HepG2 (cell line): ENCODE results near the gene AFF1. TPM values are rescaled to one million over a fixed set of nuclear protein-coding genes. Genes with fewer than 3 reads are reported as not detected.

Experiments
- ATAC-seq: fragments of 200-7000 bp; cut with Tn5 transposase; 3 replicates; pipeline ENCODE4 v1.9.1; 2020; ENCODE audit warnings: mild to moderate bottlenecking, moderate library complexity
- BruUV-seq: library from RNA; stranded (reverse); fragments of 400-500 nt; replicated peaks from 2 replicates; lab custom pipeline; 2021; lab: Mats Ljungman, UMichigan
- CTCF ChIA-PET: fragments of 300-600 bp; formaldehyde crosslinking; extraction: SDS; loops from one replicate; lab custom pipeline; 2021; ENCODE audit warnings: low total read pairs, inconsistent platforms, low intra/inter-chr PET ratio; lab: Yijun Ruan, JAX
- POLR2A ChIA-PET: fragments of 350-600 bp; sonication (Branson Sonifier 250); formaldehyde crosslinking; loops from one replicate; lab custom pipeline; 2020; ENCODE audit warnings: antibody characterized with exemption, inconsistent platforms; lab: Yijun Ruan, JAX
- DNase-seq: peaks from one replicate; pipeline ENCODE4 v3.0.0-alpha.2; 2015; ENCODE audit warnings: low spot score
- FAIRE-seq: peaks from 3 replicates; lab custom pipeline; 2011; peaks lifted over from hg19 to GRCh38; lab: Jason Lieb, UNC
- H2AFZ ChIP-seq: one replicate; pipeline ENCODE4 v1.6.1; 2011; ENCODE audit warnings: low read length, inconsistent platforms
- H3K27ac ChIP-seq: fragments of 300-600 bp; 3 replicates; pipeline ENCODE4 v1.8.0; 2011; ENCODE audit warnings: mixed run types, mild to moderate bottlenecking, mixed read lengths, low read length, inconsistent platforms; ENCODE audit not compliant: insufficient read depth; ENCODE audit errors: extremely low read length
- H3K27me3 ChIP-seq, 2 experiments: fragments of 200-600 bp in 1 of 2; 2 replicates in 1 of 2; 3 replicates in 1 of 2; pipeline versions ENCODE4 v1.6.0 to v1.8.0; 2011; ENCODE audit warnings: low read length in 2 of 2, mild to moderate bottlenecking in 2 of 2, moderate library complexity in 2 of 2, inconsistent platforms in 1 of 2; ENCODE audit not compliant: insufficient read depth in 2 of 2, control insufficient read depth in 1 of 2
- H3K36me3 ChIP-seq, 2 experiments: fragments of 200-600 bp in 1 of 2; replicated peaks in 1 of 2; 2 replicates in 1 of 2; 3 replicates in 1 of 2; pipeline versions ENCODE4 v1.5.1 to v1.8.0; 2011; ENCODE audit warnings: low read length in 2 of 2, inconsistent platforms in 1 of 2; ENCODE audit not compliant: insufficient read depth in 2 of 2, control insufficient read depth in 1 of 2
- H3K4me1 ChIP-seq: 2 replicates; pipeline ENCODE4 v1.5.1; 2012; ENCODE audit warnings: low read length, inconsistent platforms; ENCODE audit not compliant: insufficient read depth
- H3K4me2 ChIP-seq: 2 replicates; pipeline ENCODE4 v1.6.0; 2011; ENCODE audit warnings: low read depth, low read length, inconsistent platforms
- H3K4me3 ChIP-seq, 3 experiments: fragments of 200-600 bp in 1 of 3; sonication (generic), shearing (Covaris generic) in 1 of 3; replicated peaks in 1 of 3; 2 replicates each; pipeline ENCODE4 v1.5.1; 2011 to 2016; ENCODE audit warnings: low read length in 3 of 3, inconsistent platforms in 2 of 3, low read depth in 2 of 3, mild to moderate bottlenecking in 2 of 3, control low read depth in 1 of 3, mixed read lengths in 1 of 3; ENCODE audit not compliant: insufficient read depth in 1 of 3
- H3K79me2 ChIP-seq: one replicate; pipeline ENCODE4 v1.6.1; 2011; ENCODE audit warnings: low read length, inconsistent platforms; ENCODE audit not compliant: insufficient read depth
- H3K9ac ChIP-seq: 2 replicates; pipeline ENCODE4 v1.6.0; 2011; ENCODE audit warnings: mild to moderate bottlenecking, low read depth, low read length, inconsistent platforms; ENCODE audit not compliant: insufficient read depth
- H3K9me3 ChIP-seq: 2 replicates; pipeline ENCODE4 v1.5.1; 2012; ENCODE audit warnings: mild to moderate bottlenecking, low read length
- H4K20me1 ChIP-seq: 2 replicates; pipeline ENCODE4 v1.6.0; 2011; ENCODE audit warnings: inconsistent platforms, mild to moderate bottlenecking, low read length, moderate library complexity; ENCODE audit not compliant: insufficient read depth
- AKAP8 ChIP-seq: sonication (generic); formaldehyde crosslinking; IDR thresholded peaks from 2 replicates; pipeline ENCODE4 v1.5.1; 2020; ENCODE audit warnings: mild to moderate bottlenecking, missing genetic modification reagents
- ARNTL ChIP-seq: sonication (generic); formaldehyde crosslinking; IDR thresholded peaks from 2 replicates; pipeline ENCODE4 v1.4.0; 2020; ENCODE audit warnings: mild to moderate bottlenecking, missing genetic modification reagents
- HOMEZ ChIP-seq: IDR thresholded peaks from 2 replicates; pipeline ENCODE4 v1.6.1; 2016; ENCODE audit warnings: low read depth
- ISX ChIP-seq: sonication (generic); formaldehyde crosslinking; conservative IDR thresholded peaks from 2 replicates; pipeline ENCODE4 v1.5.0; 2020; ENCODE audit warnings: missing genetic modification reagents
- KLF12 ChIP-seq: sonication (generic); formaldehyde crosslinking; IDR thresholded peaks from 2 replicates; pipeline ENCODE4 v1.4.0; 2020; ENCODE audit warnings: missing genetic modification reagents, borderline replicate concordance
- KLF16 ChIP-seq, 2 experiments: sonication (generic) in 1 of 2; formaldehyde crosslinking in 1 of 2; IDR thresholded peaks; 2 replicates each; pipeline versions ENCODE4 v1.6.1 to v1.8.0; 2016 to 2023; ENCODE audit warnings: missing genetic modification reagents in 2 of 2, missing compliant biosample characterization in 1 of 2
- KMT2A ChIP-seq: sonication (generic); formaldehyde crosslinking; IDR thresholded peaks from 2 replicates; pipeline ENCODE4 v1.4.0; 2020; ENCODE audit warnings: missing genetic modification reagents
- NFE2L1 ChIP-seq: sonication (generic); formaldehyde crosslinking; IDR thresholded peaks from 2 replicates; pipeline ENCODE4 v1.4.0; 2020; ENCODE audit warnings: missing genetic modification reagents, mild to moderate bottlenecking, borderline replicate concordance
- NFIB ChIP-seq: sonication (generic); formaldehyde crosslinking; IDR thresholded peaks from 2 replicates; pipeline ENCODE4 v1.9.0; 2021; ENCODE audit warnings: missing genetic modification reagents, mild to moderate bottlenecking, borderline replicate concordance
- POGZ ChIP-seq: sonication (generic); formaldehyde crosslinking; IDR thresholded peaks from 2 replicates; pipeline ENCODE4 v1.4.0; 2020; ENCODE audit warnings: mild to moderate bottlenecking, missing genetic modification reagents
- SETDB1 ChIP-seq: sonication (generic); formaldehyde crosslinking; IDR thresholded peaks from 2 replicates; pipeline ENCODE4 v1.5.1; 2020; ENCODE audit warnings: missing genetic modification reagents, mild to moderate bottlenecking, borderline replicate concordance
- SMYD3 ChIP-seq: sonication (generic); formaldehyde crosslinking; IDR thresholded peaks from 2 replicates; pipeline ENCODE4 v1.8.1; 2023; ENCODE audit warnings: mild to moderate bottlenecking, missing genetic modification reagents
- SP1 ChIP-seq, 2 experiments: fragments of 450-650 bp in 1 of 2; sonication (generic) in 1 of 2; formaldehyde crosslinking in 1 of 2; IDR thresholded peaks; 2 replicates each; pipeline versions ENCODE4 v1.4.0 to v1.6.1; 2016 to 2020; ENCODE audit warnings: missing genetic modification reagents in 1 of 2
- TEAD3 ChIP-seq: optimal IDR thresholded peaks from 2 replicates; pipeline ENCODE3; 2016; ENCODE audit warnings: borderline replicate concordance
- ZNF30 ChIP-seq: sonication (generic); formaldehyde crosslinking; IDR thresholded peaks from 2 replicates; pipeline ENCODE4 v1.5.0; 2020; ENCODE audit warnings: mild to moderate bottlenecking, missing genetic modification reagents
- ZNF746 ChIP-seq: sonication (generic); formaldehyde crosslinking; IDR thresholded peaks from 2 replicates; pipeline ENCODE4 v1.8.0; 2022; ENCODE audit warnings: mild to moderate bottlenecking, missing genetic modification reagents
- WGBS: methylation state at CpG from one replicate; pipeline ENCODE4 v1.1.6; 2017; ENCODE audit warnings: low lambda C conversion rate; 5-methylcytosine and 5-hydroxymethylcytosine counted together
- in situ Hi-C: cut with HindIII; loops from 2 replicates; pipeline ENCODE4 v1.10.0; 2017; ENCODE audit warnings: low pct_unique_long_range_greater_than_20kb; ENCODE audit not compliant: extremely low pct_ligation_motif_present
- intact Hi-C: fragments of 100-400 bp; cut with micrococcal nuclease; formaldehyde crosslinking; loops from one replicate; pipeline ENCODE4 v1.10.0; 2022; ENCODE audit not compliant: unreplicated experiment
- polyA plus RNA-seq, 8 experiments: library from polyadenylated mRNA; depleted of rRNA in 3 of 8; stranded (reverse) in 7 of 8; unstranded in 1 of 8; fragments of >200 nt; fragmentation: Illumina TruSeq in 4 of 8; extraction: Trizol in 4 of 8; gene quantifications; 2 replicates each; pipeline versions ENCODE4 v1.2.1 to v1.2.3, GENCODE V29; 2011 to 2016; ENCODE audit warnings: low read depth in 4 of 8, missing spikeins in 1 of 8, mixed read lengths in 1 of 8; ENCODE audit not compliant: insufficient read depth in 1 of 8
- total RNA-seq, 5 experiments: library from RNA; depleted of rRNA; stranded (reverse); fragments of >200 nt; fragmentation: Illumina TruSeq; extraction: Trizol; gene quantifications; 2 replicates each; pipeline ENCODE4 v1.2.3, GENCODE V29; 2016; ENCODE audit warnings: low read depth in 1 of 5
- TF ChIP-seq, protein P1 (sequence below): sonication (generic); formaldehyde crosslinking; IDR thresholded peaks from 2 replicates; pipeline ENCODE4 v1.4.0; 2020; ENCODE audit warnings: missing genetic modification reagents
- TF ChIP-seq, protein P2 (sequence below): sonication (generic); formaldehyde crosslinking; IDR thresholded peaks from 2 replicates; pipeline ENCODE4 v1.4.0; 2020; ENCODE audit warnings: missing genetic modification reagents

The AFF1 gene
- total and polyA plus RNA-seq, 2 of the 13 experiments (the other 11 are each of a cell fraction or from before 2014, with no cell fraction given): 15.5 to 15.9 TPM

DNA sequence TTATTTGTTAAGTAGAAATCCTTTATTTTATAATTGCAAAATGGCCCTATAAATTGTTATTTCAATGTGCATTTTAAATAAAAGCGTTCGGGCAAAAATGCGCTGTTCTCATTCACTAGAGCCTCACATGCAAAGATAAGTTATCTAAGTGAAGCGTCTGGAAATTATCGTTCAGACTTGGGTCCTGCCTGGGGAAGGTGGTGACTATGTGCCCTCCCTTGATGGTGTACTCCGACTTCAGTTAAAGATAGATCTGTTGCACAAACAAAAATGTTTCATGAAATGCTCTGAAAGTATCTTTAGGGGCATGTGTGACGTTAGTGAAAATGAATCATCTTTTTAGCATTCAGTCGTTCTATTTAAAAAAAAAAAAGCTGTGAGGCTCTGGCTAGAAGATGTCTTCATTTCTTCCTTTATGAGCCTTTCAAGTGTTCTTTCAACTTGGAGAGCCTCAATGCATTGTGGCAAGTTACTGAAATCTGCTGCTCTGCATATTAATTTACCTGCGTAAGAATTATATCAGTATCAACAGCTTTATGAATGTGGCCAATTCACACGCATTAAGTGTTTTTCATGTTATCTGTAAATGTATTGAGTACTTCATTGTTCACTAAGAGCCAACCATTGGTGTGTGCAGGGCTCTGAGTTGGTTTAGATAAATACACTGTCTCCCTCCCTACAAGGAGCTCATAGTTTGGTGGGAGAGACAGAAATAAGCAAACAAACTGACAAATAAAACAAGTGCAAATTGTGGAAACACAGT, 83.0 kb downstream of the AFF1 start:
- Histone ChIP-seq H3K27me3 (no peaks in the 10 kb centered on the region), H3K79me2 (peaks cover 90% of the 10 kb centered on the region), H3K9me3 (no peaks in the 10 kb centered on the region), H3K27ac (no peak overlapping the region), H3K4me2 (no peak overlapping the region), H3K36me3 (no peaks in the 10 kb centered on the region; a peak in 1 of 5 replicates), H2AFZ (no peak overlapping the region), H3K4me3 (no peak overlapping the region), H3K4me1 (peaks cover 53% of the 10 kb centered on the region), H4K20me1 (peaks cover 29% of the 10 kb centered on the region), H3K9ac (no peak overlapping the region)
- no peak for FAIRE-seq
- no TSS peak for BruUV-seq
- DNase-seq: no peak
- POLR2A ChIA-PET: no interaction called here
- intact Hi-C loops (no loop called here), in situ Hi-C loops (no loop called here)
- CTCF ChIA-PET: no interaction called here
- TF ChIP-seq SP1 (IDR thresholded peaks at IDR 0.05) (no peak), SP1 (CRISPR knock-in tag; IDR thresholded peaks at IDR 0.05) (no peak), POGZ (no peak), NFE2L1 (no peak), HOMEZ (CRISPR knock-in tag) (no peak), NFIB (CRISPR knock-in tag) (no peak), SETDB1 (no peak), ZNF30 (CRISPR knock-in tag) (no peak), SMYD3 (CRISPR knock-in tag) (no peak), ARNTL (CRISPR knock-in tag) (no peak), KLF16 (CRISPR knock-in tag; IDR thresholded peaks at IDR 0.05) (no peak), ISX (no peak), KLF12 (CRISPR knock-in tag) (no peak), AKAP8 (no peak), TEAD3 (CRISPR knock-in tag) (no peak), ZNF746 (no peak), KMT2A (no peak)
- TF ChIP-seq, protein P1, sequence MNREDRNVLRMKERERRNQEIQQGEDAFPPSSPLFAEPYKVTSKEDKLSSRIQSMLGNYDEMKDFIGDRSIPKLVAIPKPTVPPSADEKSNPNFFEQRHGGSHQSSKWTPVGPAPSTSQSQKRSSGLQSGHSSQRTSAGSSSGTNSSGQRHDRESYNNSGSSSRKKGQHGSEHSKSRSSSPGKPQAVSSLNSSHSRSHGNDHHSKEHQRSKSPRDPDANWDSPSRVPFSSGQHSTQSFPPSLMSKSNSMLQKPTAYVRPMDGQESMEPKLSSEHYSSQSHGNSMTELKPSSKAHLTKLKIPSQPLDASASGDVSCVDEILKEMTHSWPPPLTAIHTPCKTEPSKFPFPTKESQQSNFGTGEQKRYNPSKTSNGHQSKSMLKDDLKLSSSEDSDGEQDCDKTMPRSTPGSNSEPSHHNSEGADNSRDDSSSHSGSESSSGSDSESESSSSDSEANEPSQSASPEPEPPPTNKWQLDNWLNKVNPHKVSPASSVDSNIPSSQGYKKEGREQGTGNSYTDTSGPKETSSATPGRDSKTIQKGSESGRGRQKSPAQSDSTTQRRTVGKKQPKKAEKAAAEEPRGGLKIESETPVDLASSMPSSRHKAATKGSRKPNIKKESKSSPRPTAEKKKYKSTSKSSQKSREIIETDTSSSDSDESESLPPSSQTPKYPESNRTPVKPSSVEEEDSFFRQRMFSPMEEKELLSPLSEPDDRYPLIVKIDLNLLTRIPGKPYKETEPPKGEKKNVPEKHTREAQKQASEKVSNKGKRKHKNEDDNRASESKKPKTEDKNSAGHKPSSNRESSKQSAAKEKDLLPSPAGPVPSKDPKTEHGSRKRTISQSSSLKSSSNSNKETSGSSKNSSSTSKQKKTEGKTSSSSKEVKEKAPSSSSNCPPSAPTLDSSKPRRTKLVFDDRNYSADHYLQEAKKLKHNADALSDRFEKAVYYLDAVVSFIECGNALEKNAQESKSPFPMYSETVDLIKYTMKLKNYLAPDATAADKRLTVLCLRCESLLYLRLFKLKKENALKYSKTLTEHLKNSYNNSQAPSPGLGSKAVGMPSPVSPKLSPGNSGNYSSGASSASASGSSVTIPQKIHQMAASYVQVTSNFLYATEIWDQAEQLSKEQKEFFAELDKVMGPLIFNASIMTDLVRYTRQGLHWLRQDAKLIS (CRISPR knock-in tag): no peak
- TF ChIP-seq, protein P2, sequence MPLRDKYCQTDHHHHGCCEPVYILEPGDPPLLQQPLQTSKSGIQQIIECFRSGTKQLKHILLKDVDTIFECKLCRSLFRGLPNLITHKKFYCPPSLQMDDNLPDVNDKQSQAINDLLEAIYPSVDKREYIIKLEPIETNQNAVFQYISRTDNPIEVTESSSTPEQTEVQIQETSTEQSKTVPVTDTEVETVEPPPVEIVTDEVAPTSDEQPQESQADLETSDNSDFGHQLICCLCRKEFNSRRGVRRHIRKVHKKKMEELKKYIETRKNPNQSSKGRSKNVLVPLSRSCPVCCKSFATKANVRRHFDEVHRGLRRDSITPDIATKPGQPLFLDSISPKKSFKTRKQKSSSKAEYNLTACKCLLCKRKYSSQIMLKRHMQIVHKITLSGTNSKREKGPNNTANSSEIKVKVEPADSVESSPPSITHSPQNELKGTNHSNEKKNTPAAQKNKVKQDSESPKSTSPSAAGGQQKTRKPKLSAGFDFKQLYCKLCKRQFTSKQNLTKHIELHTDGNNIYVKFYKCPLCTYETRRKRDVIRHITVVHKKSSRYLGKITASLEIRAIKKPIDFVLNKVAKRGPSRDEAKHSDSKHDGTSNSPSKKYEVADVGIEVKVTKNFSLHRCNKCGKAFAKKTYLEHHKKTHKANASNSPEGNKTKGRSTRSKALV (CRISPR knock-in tag): no peak
- 96% methylated on average over 10 of the region's 10 CpGs for WGBS
- no peak for ATAC-seq
